Measurements from ENCODE around the gene ARHGAP27.

ARHGAP27 gene

GRCh38 chr17:45411348-45412105, 21.1 kb downstream of the ARHGAP27 start:
- Histone ChIP-seq H3K4me1 (ENCODE audit: control insufficient read depth, insufficient read depth, low read depth, low read length) (peaks cover 18% of the 10 kb centered on the region), H2BK5ac (ENCODE audit: low read depth, low read length, poor library complexity, severe bottlenecking) (no peak overlapping the region), H3K23ac (ENCODE audit: low read length in 2 of 2) (no peak overlapping the region), H3K4me2 (ENCODE audit: low read length, poor library complexity, severe bottlenecking) (no peak overlapping the region), H3K27ac (ENCODE audit: low read length, poor library complexity, severe bottlenecking) (no peak overlapping the region), H3K36me3 (ENCODE audit: control insufficient read depth in 1 of 2, insufficient read depth in 2 of 2, low read depth in 1 of 2, low read length in 2 of 2) (peaks cover 0 to 3% of the 10 kb centered on the region in 2 experiments), H3K79me1 (replicated peaks; ENCODE audit: low read length, poor library complexity, severe bottlenecking) (peaks cover 2% of the 10 kb centered on the region), H2BK120ac (ENCODE audit: low read depth, low read length) (no peak overlapping the region), H3K18ac (ENCODE audit: low read depth in 1 of 2, low read length in 2 of 2) (no peak overlapping the region), H3K27me3 (ENCODE audit: control insufficient read depth in 1 of 2, insufficient read depth in 1 of 2, low read length in 2 of 2) (no peaks in the 10 kb centered on the region), H2BK12ac (ENCODE audit: low read length in 2 of 2) (no peak overlapping the region), H4K91ac (ENCODE audit: low read length) (no peak overlapping the region), H2AK5ac (ENCODE audit: low read length, severe bottlenecking) (no peak overlapping the region), H2AFZ (ENCODE audit: low read depth, low read length) (no peak overlapping the region), H3K14ac (ENCODE audit: low read length in 2 of 2) (peak overlapping the region in 1 of 2 experiments; percentile 35), H3K4me3 (ENCODE audit: insufficient read depth in 1 of 2, low read depth in 1 of 2, low read length in 2 of 2) (no peak overlapping the region), H3K9me3 (ENCODE audit: control insufficient read depth, low read length) (no peaks in the 10 kb centered on the region), H3K9ac (ENCODE audit: low read length) (no peak overlapping the region), H3K4ac (ENCODE audit: low read depth in 1 of 2, low read length in 2 of 2) (no peak overlapping the region), H4K8ac (ENCODE audit: low read length) (no peak overlapping the region), H2BK15ac (ENCODE audit: low read depth, poor library complexity, severe bottlenecking) (no peak overlapping the region)
- WGBS = 92% methylated on average over 5 of the region's 5 CpGs
- DNase-seq = no peak

- no peak for DNase-seq
- Histone ChIP-seq H3K27ac (ENCODE audit: low read length, poor library complexity, severe bottlenecking) (no peak overlapping the region), H3K36me3 (ENCODE audit: control insufficient read depth in 1 of 2, insufficient read depth in 2 of 2, low read depth in 1 of 2, low read length in 2 of 2) (peaks cover 0 to 3% of the 10 kb centered on the region in 2 experiments), H2BK5ac (ENCODE audit: low read depth, low read length, poor library complexity, severe bottlenecking) (no peak overlapping the region), H4K8ac (ENCODE audit: low read length) (no peak overlapping the region), H4K91ac (ENCODE audit: low read length) (no peak overlapping the region), H2BK15ac (ENCODE audit: low read depth, poor library complexity, severe bottlenecking) (no peak overlapping the region), H3K9me3 (ENCODE audit: control insufficient read depth, low read length) (no peaks in the 10 kb centered on the region), H2BK12ac (ENCODE audit: low read length in 2 of 2) (no peak overlapping the region), H2BK120ac (ENCODE audit: low read depth, low read length) (no peak overlapping the region), H3K14ac (ENCODE audit: low read length in 2 of 2) (no peak overlapping the region), H3K79me1 (replicated peaks; ENCODE audit: low read length, poor library complexity, severe bottlenecking) (peaks cover 2% of the 10 kb centered on the region), H2AK5ac (ENCODE audit: low read length, severe bottlenecking) (no peak overlapping the region), H3K27me3 (ENCODE audit: control insufficient read depth in 1 of 2, insufficient read depth in 1 of 2, low read length in 2 of 2) (no peaks in the 10 kb centered on the region), H2AFZ (ENCODE audit: low read depth, low read length) (no peak overlapping the region), H3K4ac (ENCODE audit: low read depth in 1 of 2, low read length in 2 of 2) (no peak overlapping the region), H3K23ac (ENCODE audit: low read length in 2 of 2) (no peak overlapping the region), H3K4me1 (ENCODE audit: control insufficient read depth, insufficient read depth, low read depth, low read length) (peaks cover 25% of the 10 kb centered on the region), H3K4me3 (ENCODE audit: insufficient read depth in 1 of 2, low read depth in 1 of 2, low read length in 2 of 2) (no peak overlapping the region), H3K18ac (ENCODE audit: low read depth in 1 of 2, low read length in 2 of 2) (no peak overlapping the region), H3K9ac (ENCODE audit: low read length) (no peak overlapping the region), H3K4me2 (ENCODE audit: low read length, poor library complexity, severe bottlenecking) (no peak overlapping the region)
- WGBS = 81% methylated on average over 24 of the region's 24 CpGs
Observed at GRCh38 chr17:45410144-45411091, 22.3 kb downstream of the ARHGAP27 start.

- Histone ChIP-seq H3K27ac (ENCODE audit: low read length, poor library complexity, severe bottlenecking) (no peak overlapping the region), H3K4me3 (ENCODE audit: insufficient read depth in 1 of 2, low read depth in 1 of 2, low read length in 2 of 2) (no peak overlapping the region), H4K91ac (ENCODE audit: low read length) (no peak overlapping the region), H3K9me3 (ENCODE audit: control insufficient read depth, low read length) (no peaks in the 10 kb centered on the region), H3K9ac (ENCODE audit: low read length) (no peak overlapping the region), H3K4ac (ENCODE audit: low read depth in 1 of 2, low read length in 2 of 2) (no peak overlapping the region), H3K4me1 (ENCODE audit: control insufficient read depth, insufficient read depth, low read depth, low read length) (peaks cover 27% of the 10 kb centered on the region), H3K27me3 (ENCODE audit: control insufficient read depth in 1 of 2, insufficient read depth in 1 of 2, low read length in 2 of 2) (no peaks in the 10 kb centered on the region), H2BK12ac (ENCODE audit: low read length in 2 of 2) (no peak overlapping the region), H3K18ac (ENCODE audit: low read depth in 1 of 2, low read length in 2 of 2) (no peak overlapping the region), H3K36me3 (ENCODE audit: control insufficient read depth in 1 of 2, insufficient read depth in 2 of 2, low read depth in 1 of 2, low read length in 2 of 2) (peaks cover 2 to 3% of the 10 kb centered on the region in 2 experiments), H2AFZ (ENCODE audit: low read depth, low read length) (no peak overlapping the region), H2AK5ac (ENCODE audit: low read length, severe bottlenecking) (no peak overlapping the region), H2BK5ac (ENCODE audit: low read depth, low read length, poor library complexity, severe bottlenecking) (no peak overlapping the region), H2BK120ac (ENCODE audit: low read depth, low read length) (no peak overlapping the region), H3K4me2 (ENCODE audit: low read length, poor library complexity, severe bottlenecking) (no peak overlapping the region), H4K8ac (ENCODE audit: low read length) (no peak overlapping the region), H2BK15ac (ENCODE audit: low read depth, poor library complexity, severe bottlenecking) (no peak overlapping the region), H3K79me1 (replicated peaks; ENCODE audit: low read length, poor library complexity, severe bottlenecking) (peaks cover 2% of the 10 kb centered on the region), H3K23ac (ENCODE audit: low read length in 2 of 2) (no peak overlapping the region), H3K14ac (ENCODE audit: low read length in 2 of 2) (no peak overlapping the region)
- 79% methylated on average over 4 of the region's 5 CpGs for WGBS
- no peak for DNase-seq
Observed at GRCh38 chr17:45409659-45410076, 23.0 kb downstream of the ARHGAP27 start.

Measured in mesenchymal stem cell (in vitro differentiated cells and primary cell).